Hair follicle dermal papilla cell (primary cell): ENCODE results near the gene POTEC. TPM values are rescaled to one million over a fixed set of nuclear protein-coding genes. Genes with fewer than 3 reads are reported as not detected.

Experiments used
- small RNA-seq: library from RNA; depleted of rRNA; stranded (forward); fragments of <200 nt; gene quantifications from one replicate; pipeline ENCODE3, GENCODE V24; 2012
- total RNA-seq: library from RNA; depleted of rRNA; stranded (reverse); fragments of >200 nt; gene quantifications from 2 replicates; pipeline ENCODE4 v1.2.3, GENCODE V29; 2012

POTEC gene
- total RNA-seq = under 0.01 TPM in 1 of 2 replicates, not detected in the other

DNA sequence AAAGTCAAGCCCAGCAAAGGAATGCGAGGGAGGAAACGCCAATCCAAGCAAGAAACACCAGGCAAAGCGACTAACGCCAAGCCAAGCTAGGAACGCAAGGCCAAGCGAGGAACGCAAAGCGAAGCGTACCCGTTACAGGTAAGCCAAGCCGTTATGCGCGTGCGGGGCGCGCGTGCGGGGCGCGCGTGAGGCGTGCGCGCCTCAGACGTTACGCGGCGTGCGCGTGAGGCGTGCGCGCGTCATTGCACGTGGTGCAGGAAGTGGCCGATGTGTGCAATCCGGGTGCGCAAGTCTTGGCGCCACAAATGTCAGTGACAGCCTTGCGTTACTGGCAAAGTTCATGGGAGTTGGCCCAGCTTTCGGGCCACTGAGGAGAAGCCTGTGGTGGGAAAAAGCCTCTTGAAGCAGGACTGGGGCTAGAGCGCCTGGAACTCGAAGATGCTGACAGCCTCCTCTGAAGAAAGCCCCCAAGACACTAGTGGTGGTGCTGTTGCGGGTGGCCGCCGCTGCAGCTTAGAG is at the start of gene POTEC:
Gene POTEC (minus strand): TSS at position 155 of the 519 bp plus-strand sequence. CDS start 454 bp downstream, outside the sequence.

Small RNA genes lying within 50 kb of the gene (small RNA-seq; reads per million reads assigned to genes)
- gene RNU6-1021P = not detected

Other genes with a start within 250 kb of the POTEC start
- gene ANKRD30B, start 204.6 kb upstream of the POTEC start, total RNA-seq = 0.24 TPM in 1 of 2 replicates, not detected in the other